K562 (cell line): ENCODE measurements around the gene BST1. TPM values are rescaled to one million over a fixed set of nuclear protein-coding genes. Genes with fewer than 3 reads are reported as not detected.
A peak's percentile ranks its signal among the peaks of the same experiment; 100 is the strongest.

ENCODE experiments used
- ARID2 ChIP-seq: fragments of 450-650 bp; IDR thresholded peaks from 2 replicates; pipeline ENCODE4 v1.6.1; 2017; ENCODE audit warnings: antibody characterized with exemption, mild to moderate bottlenecking
- FOXA3 ChIP-seq, 2 experiments: fragments of 450-650 bp in 1 of 2; sonication (generic) in 1 of 2; formaldehyde crosslinking; IDR thresholded peaks in 1 of 2; conservative IDR thresholded peaks in 1 of 2; 2 replicates each; pipeline versions ENCODE4 v1.4.0 to v1.8.0; 2020 to 2022; ENCODE audit warnings: mild to moderate bottlenecking in 2 of 2, missing genetic modification reagents in 1 of 2
- GABPA ChIP-seq: fragments of 200-800 bp; sonication (Bioruptor generic); conservative IDR thresholded peaks from 2 replicates; pipeline ENCODE4 v1.6.1; 2016; ENCODE audit warnings: low read depth, missing genetic modification characterization, missing compliant biosample characterization
- KAT8 ChIP-seq: fragments of 450-650 bp; IDR thresholded peaks from 2 replicates; pipeline ENCODE4 v1.6.1; 2016; ENCODE audit warnings: low read depth, mild to moderate bottlenecking
- MAFK ChIP-seq: IDR thresholded peaks from 2 replicates; pipeline ENCODE4 v1.6.1; 2011; ENCODE audit warnings: low read length, improper control_type of control experiment
- MAZ ChIP-seq, 2 experiments: fragments of 450-650 bp in 1 of 2; sonication (generic) in 1 of 2; formaldehyde crosslinking; IDR thresholded peaks in 1 of 2; conservative IDR thresholded peaks in 1 of 2; 2 replicates each; pipeline versions ENCODE4 v1.4.0 to v1.5.0; 2020; ENCODE audit warnings: mild to moderate bottlenecking in 1 of 2, missing genetic modification reagents in 1 of 2
- MCM7 ChIP-seq, 2 experiments: fragments of 450-650 bp; IDR thresholded peaks; 2 replicates each; pipeline ENCODE4 v1.6.1; 2016 to 2018
- RBBP5 ChIP-seq: fragments of 200-600 bp; sonication (generic); IDR thresholded peaks from 2 replicates; pipeline ENCODE4 v1.6.1; 2012; ENCODE audit warnings: borderline replicate concordance, mild to moderate bottlenecking, low read length, control low read depth, inconsistent platforms; ENCODE audit not compliant: insufficient read depth, poor library complexity, severe bottlenecking
- SNIP1 ChIP-seq: fragments of 450-650 bp; IDR thresholded peaks from 2 replicates; pipeline ENCODE4 v1.7.1; 2017; ENCODE audit warnings: low read depth, mild to moderate bottlenecking
- SP2 ChIP-seq: IDR thresholded peaks from 2 replicates; pipeline ENCODE4 v1.6.1; 2011; ENCODE audit warnings: mild to moderate bottlenecking, low read depth, low read length, moderate library complexity; ENCODE audit not compliant: poor library complexity, severe bottlenecking; ENCODE audit errors: extremely low read depth
- TAF7 ChIP-seq: fragments of 450-650 bp; IDR thresholded peaks from 2 replicates; pipeline ENCODE4 v1.6.1; 2016; ENCODE audit warnings: missing genetic modification characterization, missing compliant biosample characterization
- TSC22D4 ChIP-seq: fragments of 450-650 bp; IDR thresholded peaks from 2 replicates; pipeline ENCODE4 v1.6.1; 2016; ENCODE audit warnings: missing genetic modification characterization, missing biosample characterization, control low read depth
- U2AF1 ChIP-seq: fragments of 200-400 bp; formaldehyde crosslinking; optimal IDR thresholded peaks from 2 replicates; pipeline ENCODE3; 2017; ENCODE audit warnings: mild to moderate bottlenecking, low read depth, low read length, moderate library complexity
- ZNF133 ChIP-seq: fragments of 250-450 bp; sonication (Bioruptor Pico); IDR thresholded peaks from 2 replicates; pipeline ENCODE4 v1.4.0; 2020; ENCODE audit warnings: mild to moderate bottlenecking
- ZNF668 ChIP-seq: fragments of 250-450 bp; sonication (Bioruptor Pico); IDR thresholded peaks from 2 replicates; pipeline ENCODE4 v1.8.0; 2022; ENCODE audit warnings: mild to moderate bottlenecking, inconsistent platforms
- ZSCAN32 ChIP-seq: fragments of 450-650 bp; formaldehyde crosslinking; IDR thresholded peaks from 2 replicates; pipeline ENCODE4 v1.4.0; 2020; ENCODE audit warnings: mild to moderate bottlenecking, moderate library complexity
- polyA plus RNA-seq, 8 experiments: library from polyadenylated mRNA; depleted of rRNA in 4 of 8; stranded (reverse) in 5 of 8; unstranded in 3 of 8; fragments of >200 nt; fragmentation: Nextera tagmentation in 2 of 8; fragmentation: Illumina TruSeq in 1 of 8; extraction: Ambion mirVana in 2 of 8; extraction: Trizol in 1 of 8; gene quantifications; 2 replicates each; pipeline versions ENCODE4 v1.2.1 to v1.2.3, GENCODE V29; 2011 to 2014; ENCODE audit warnings: inconsistent platforms in 1 of 8, missing spikeins in 1 of 8
- total RNA-seq, 7 experiments: library from RNA; depleted of rRNA in 6 of 7; stranded (reverse); fragments of >200 nt in 6 of 7; fragmentation: Illumina TruSeq in 2 of 7; extraction: Trizol in 2 of 7; gene quantifications; 2 replicates each; pipeline versions ENCODE4 v1.2.1 to v1.2.3, GENCODE V29; 2011 to 2021; ENCODE audit warnings: low replicate concordance in 1 of 7
- TF ChIP-seq, protein P1 (sequence below): fragments of 250-450 bp; sonication (Bioruptor Pico); IDR thresholded peaks from 2 replicates; pipeline ENCODE4 v1.8.0; 2021; ENCODE audit warnings: moderate library complexity, mild to moderate bottlenecking, inconsistent platforms
- TF ChIP-seq, protein P2 (sequence below): fragments of 450-650 bp; IDR thresholded peaks from 2 replicates; pipeline ENCODE4 v1.6.1; 2016; ENCODE audit warnings: mild to moderate bottlenecking
- TF ChIP-seq, protein P3 (sequence below): fragments of 200-400 bp; formaldehyde crosslinking; IDR thresholded peaks from 2 replicates; pipeline ENCODE4 v1.6.1; 2017; ENCODE audit warnings: mild to moderate bottlenecking, low read depth, low read length, moderate library complexity
- TF ChIP-seq, protein P4 (sequence below): sonication (generic); formaldehyde crosslinking; IDR thresholded peaks from 2 replicates; pipeline ENCODE4 v1.8.0; 2022; ENCODE audit warnings: missing genetic modification reagents, mild to moderate bottlenecking, borderline replicate concordance

BST1 gene
- total and polyA plus RNA-seq, 9 of the 15 experiments (the other 6 are each of a cell fraction or from before 2014, with no cell fraction given) = 0.04 to 0.38 (median 0.07) TPM; not detected in 6

DNA sequence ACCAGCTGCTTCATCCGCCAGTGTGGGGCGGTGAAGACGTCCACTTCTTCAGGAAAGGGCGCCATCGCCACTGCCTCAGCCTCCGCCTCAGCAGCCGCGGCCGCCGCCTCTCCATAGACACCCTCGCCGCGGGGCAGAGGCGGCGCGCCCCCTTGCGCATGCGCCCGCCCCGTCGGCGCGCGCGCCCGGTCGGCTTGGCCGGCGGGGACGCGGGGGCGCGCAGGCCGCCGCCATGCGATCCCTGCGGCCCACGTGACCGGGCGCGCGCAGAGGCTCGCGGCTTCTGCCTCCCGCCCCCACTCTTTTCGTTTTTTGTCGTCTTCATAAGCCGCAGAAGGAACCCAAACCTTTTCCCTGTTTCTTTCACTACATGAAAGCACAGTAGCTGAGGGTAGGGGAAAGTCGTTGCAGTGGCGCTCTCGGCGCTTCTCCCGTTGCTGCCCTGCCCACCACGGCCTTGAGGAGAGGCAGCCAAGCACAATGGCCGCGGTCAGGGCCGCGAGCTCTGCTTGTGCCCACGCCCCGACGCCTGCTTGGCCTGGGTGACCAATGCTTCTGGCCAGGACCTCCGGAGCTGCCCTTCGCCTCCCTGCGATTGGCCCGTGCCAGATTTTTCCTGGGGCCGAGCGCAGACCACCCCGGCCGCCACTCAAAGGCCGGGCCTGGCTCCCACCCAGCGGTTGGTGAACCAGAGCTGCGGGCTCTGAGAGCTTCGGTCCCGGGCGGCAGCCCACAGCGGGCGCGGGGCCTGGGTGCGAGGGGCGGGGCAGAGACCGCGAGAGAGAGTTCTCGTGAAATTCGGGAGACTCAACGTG is 47.4 kb upstream of the BST1 start, which contains the start of gene FBXL5 (continued):
- TF ChIP-seq GABPA (tag) = peak; percentile 31; the same call in 1 of the 2 replicates
- no peak for TF ChIP-seq ZNF668 (CRISPR knock-in tag)
- no peak for TF ChIP-seq ZSCAN32 (CRISPR knock-in tag)
- TF ChIP-seq, protein P1, sequence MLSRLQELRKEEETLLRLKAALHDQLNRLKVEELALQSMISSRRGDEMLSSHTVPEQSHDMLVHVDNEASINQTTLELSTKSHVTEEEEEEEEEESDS (CRISPR knock-in tag) = no peak
- 0 out of 2 replicates have a peak, but pooled peaks have one; percentile 32 for TF ChIP-seq TAF7
- no peak for TF ChIP-seq ZNF133 (CRISPR knock-in tag)
- TF ChIP-seq ARID2 = no peak
- no peak for TF ChIP-seq KAT8
- no peak for TF ChIP-seq MCM7 (IDR thresholded peaks at IDR 0.05)
- TF ChIP-seq TSC22D4 = no peak
- peak; percentile 60 to 63; a peak in 3 of 4 replicates for TF ChIP-seq MAZ (CRISPR knock-in tag; conservative IDR thresholded peaks at IDR 0.05 in 1 of 2, IDR thresholded peaks at IDR 0.05 in 1 of 2)
- TF ChIP-seq RBBP5 = peak; percentile 93
- TF ChIP-seq SNIP1 = no peak
- no peak for TF ChIP-seq FOXA3 (CRISPR knock-in tag; conservative IDR thresholded peaks at IDR 0.05 in 1 of 2, IDR thresholded peaks at IDR 0.05 in 1 of 2)
- TF ChIP-seq, protein P2, sequence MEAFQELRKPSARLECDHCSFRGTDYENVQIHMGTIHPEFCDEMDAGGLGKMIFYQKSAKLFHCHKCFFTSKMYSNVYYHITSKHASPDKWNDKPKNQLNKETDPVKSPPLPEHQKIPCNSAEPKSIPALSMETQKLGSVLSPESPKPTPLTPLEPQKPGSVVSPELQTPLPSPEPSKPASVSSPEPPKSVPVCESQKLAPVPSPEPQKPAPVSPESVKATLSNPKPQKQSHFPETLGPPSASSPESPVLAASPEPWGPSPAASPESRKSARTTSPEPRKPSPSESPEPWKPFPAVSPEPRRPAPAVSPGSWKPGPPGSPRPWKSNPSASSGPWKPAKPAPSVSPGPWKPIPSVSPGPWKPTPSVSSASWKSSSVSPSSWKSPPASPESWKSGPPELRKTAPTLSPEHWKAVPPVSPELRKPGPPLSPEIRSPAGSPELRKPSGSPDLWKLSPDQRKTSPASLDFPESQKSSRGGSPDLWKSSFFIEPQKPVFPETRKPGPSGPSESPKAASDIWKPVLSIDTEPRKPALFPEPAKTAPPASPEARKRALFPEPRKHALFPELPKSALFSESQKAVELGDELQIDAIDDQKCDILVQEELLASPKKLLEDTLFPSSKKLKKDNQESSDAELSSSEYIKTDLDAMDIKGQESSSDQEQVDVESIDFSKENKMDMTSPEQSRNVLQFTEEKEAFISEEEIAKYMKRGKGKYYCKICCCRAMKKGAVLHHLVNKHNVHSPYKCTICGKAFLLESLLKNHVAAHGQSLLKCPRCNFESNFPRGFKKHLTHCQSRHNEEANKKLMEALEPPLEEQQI = no peak; the same call in 1 of the 2 replicates
- TF ChIP-seq, protein P3, sequence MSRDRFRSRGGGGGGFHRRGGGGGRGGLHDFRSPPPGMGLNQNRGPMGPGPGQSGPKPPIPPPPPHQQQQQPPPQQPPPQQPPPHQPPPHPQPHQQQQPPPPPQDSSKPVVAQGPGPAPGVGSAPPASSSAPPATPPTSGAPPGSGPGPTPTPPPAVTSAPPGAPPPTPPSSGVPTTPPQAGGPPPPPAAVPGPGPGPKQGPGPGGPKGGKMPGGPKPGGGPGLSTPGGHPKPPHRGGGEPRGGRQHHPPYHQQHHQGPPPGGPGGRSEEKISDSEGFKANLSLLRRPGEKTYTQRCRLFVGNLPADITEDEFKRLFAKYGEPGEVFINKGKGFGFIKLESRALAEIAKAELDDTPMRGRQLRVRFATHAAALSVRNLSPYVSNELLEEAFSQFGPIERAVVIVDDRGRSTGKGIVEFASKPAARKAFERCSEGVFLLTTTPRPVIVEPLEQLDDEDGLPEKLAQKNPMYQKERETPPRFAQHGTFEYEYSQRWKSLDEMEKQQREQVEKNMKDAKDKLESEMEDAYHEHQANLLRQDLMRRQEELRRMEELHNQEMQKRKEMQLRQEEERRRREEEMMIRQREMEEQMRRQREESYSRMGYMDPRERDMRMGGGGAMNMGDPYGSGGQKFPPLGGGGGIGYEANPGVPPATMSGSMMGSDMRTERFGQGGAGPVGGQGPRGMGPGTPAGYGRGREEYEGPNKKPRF = no peak
- TF ChIP-seq U2AF1 = no peak
- no peak for TF ChIP-seq MAFK
- no peak for TF ChIP-seq SP2
- TF ChIP-seq, protein P4, sequence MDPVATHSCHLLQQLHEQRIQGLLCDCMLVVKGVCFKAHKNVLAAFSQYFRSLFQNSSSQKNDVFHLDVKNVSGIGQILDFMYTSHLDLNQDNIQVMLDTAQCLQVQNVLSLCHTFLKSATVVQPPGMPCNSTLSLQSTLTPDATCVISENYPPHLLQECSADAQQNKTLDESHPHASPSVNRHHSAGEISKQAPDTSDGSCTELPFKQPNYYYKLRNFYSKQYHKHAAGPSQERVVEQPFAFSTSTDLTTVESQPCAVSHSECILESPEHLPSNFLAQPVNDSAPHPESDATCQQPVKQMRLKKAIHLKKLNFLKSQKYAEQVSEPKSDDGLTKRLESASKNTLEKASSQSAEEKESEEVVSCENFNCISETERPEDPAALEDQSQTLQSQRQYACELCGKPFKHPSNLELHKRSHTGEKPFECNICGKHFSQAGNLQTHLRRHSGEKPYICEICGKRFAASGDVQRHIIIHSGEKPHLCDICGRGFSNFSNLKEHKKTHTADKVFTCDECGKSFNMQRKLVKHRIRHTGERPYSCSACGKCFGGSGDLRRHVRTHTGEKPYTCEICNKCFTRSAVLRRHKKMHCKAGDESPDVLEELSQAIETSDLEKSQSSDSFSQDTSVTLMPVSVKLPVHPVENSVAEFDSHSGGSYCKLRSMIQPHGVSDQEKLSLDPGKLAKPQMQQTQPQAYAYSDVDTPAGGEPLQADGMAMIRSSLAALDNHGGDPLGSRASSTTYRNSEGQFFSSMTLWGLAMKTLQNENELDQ (CRISPR knock-in tag) = no peak
